GM18508 (cell line): ENCODE data around the gene GRK2.

Experiments
- ATAC-seq: cut with Tn5 transposase; IDR thresholded peaks from one replicate; pipeline ENCODE4 v1.9.1; 2021; ENCODE audit warnings: moderate number of reproducible peaks; ENCODE audit not compliant: insufficient read depth, unreplicated experiment

The GRK2 gene

GRCh38 chr11:67280788-67281551 is 14.7 kb downstream of the GRK2 start:
- ATAC-seq, result no peak

GRCh38 chr11:67281552-67282150 is 15.4 kb downstream of the GRK2 start:
- ATAC-seq, result no peak

- no peak for ATAC-seq
These were observed 16.0 kb downstream of the GRK2 start for GRCh38 chr11:67282155-67282875.

- ATAC-seq, result no peak
These were observed 16.7 kb downstream of the GRK2 start for GRCh38 chr11:67282876-67283371.

GRCh38 chr11:67283481-67283963 is 17.2 kb downstream of the GRK2 start:
- ATAC-seq, result no peak

- no peak for ATAC-seq
These were observed 18.7 kb downstream of the GRK2 start for GRCh38 chr11:67284811-67285540.

GRCh38 chr11:67285541-67286498 is 19.5 kb downstream of the GRK2 start:
- no peak for ATAC-seq

GRCh38 chr11:67286621-67287333 is 20.5 kb downstream of the GRK2 start:
- no peak for ATAC-seq

GRCh38 chr11:67287355-67288197 is 21.3 kb downstream of the GRK2 start:
- no peak for ATAC-seq

- ATAC-seq, result no peak
These were observed 21.9 kb downstream of the GRK2 start for GRCh38 chr11:67288198-67288451.

GRCh38 chr11:67288452-67289225 is 22.4 kb downstream of the GRK2 start:
- no peak for ATAC-seq

- no peak for ATAC-seq
These were observed 23.0 kb downstream of the GRK2 start, which contains the start of gene ANKRD13D for GRCh38 chr11:67289226-67289650. Gene ANKRD13D (plus strand): TSS chr11:67289303. CDS start chr11:67289461, 158 bp downstream.

GRCh38 chr11:67289651-67290479 is 23.6 kb downstream of the GRK2 start:
- ATAC-seq, result no peak

- no peak for ATAC-seq
These were observed 24.5 kb downstream of the GRK2 start for GRCh38 chr11:67290801-67291200.

GRCh38 chr11:67291481-67292381 is 25.5 kb downstream of the GRK2 start:
- ATAC-seq, result no peak
